GM23338 (cell line): Measurements from ENCODE around the gene NDUFA6. TPM values are rescaled to one million over a fixed set of nuclear protein-coding genes. Genes with fewer than 3 reads are reported as not detected.

Experiments used
- polyA plus RNA-seq: library from polyadenylated mRNA; unstranded; fragments of >200 nt; fragmentation: Nextera tagmentation; extraction: Ambion mirVana; gene quantifications from 2 replicates; pipeline ENCODE4 v1.2.1, GENCODE V29; 2016
- small RNA-seq: library from RNA; depleted of rRNA; stranded (forward); fragments of <200 nt; gene quantifications from one replicate; pipeline ENCODE3, GENCODE V24; 2014; ENCODE audit warnings: low replicate concordance
- total RNA-seq: library from RNA; depleted of rRNA; stranded (reverse); fragments of >200 nt; shearing (Covaris generic); gene quantifications from 2 replicates; pipeline ENCODE4 v1.2.3, GENCODE V29; 2014; rRNA removed

NDUFA6 gene
- total and polyA plus RNA-seq, 2 experiments from 2014 or later: 69.8 to 433 TPM

Small RNA genes within 50 kb of the gene (small RNA-seq; reads per million reads assigned to genes)
- 0.07 reads per million for gene SNORD13P1

Other genes starting within 250 kb of the NDUFA6 start
- 0.62 and 5.1 TPM in 2 replicates for gene SHISA8, start 175.7 kb downstream of the NDUFA6 start, total RNA-seq
- gene SHISA8, start 175.7 kb downstream of the NDUFA6 start, polyA plus RNA-seq: 0.21 TPM in 1 of 2 replicates, not detected in the other
- 0.97 and 1.7 TPM in 2 replicates for gene TNFRSF13C, start 164.0 kb downstream of the NDUFA6 start, total RNA-seq
- 0.75 and 1.0 TPM in 2 replicates for gene TNFRSF13C, start 164.0 kb downstream of the NDUFA6 start, polyA plus RNA-seq
- gene CENPM, start 143.6 kb downstream of the NDUFA6 start, total RNA-seq: 40.0 and 61.6 TPM in 2 replicates
- gene CENPM, start 143.6 kb downstream of the NDUFA6 start, polyA plus RNA-seq: 50.0 and 51.1 TPM in 2 replicates
- gene SEPTIN3, start 121.3 kb downstream of the NDUFA6 start, total RNA-seq: 28.4 and 30.7 TPM in 2 replicates
- 16.4 and 19.4 TPM in 2 replicates for gene SEPTIN3, start 121.3 kb downstream of the NDUFA6 start, polyA plus RNA-seq
- 0.14 and 0.39 TPM in 2 replicates for gene WBP2NL, start 92.0 kb downstream of the NDUFA6 start, total RNA-seq
- not detected in 2 replicates for gene WBP2NL, start 92.0 kb downstream of the NDUFA6 start, polyA plus RNA-seq
- gene NAGA, start 20.0 kb downstream of the NDUFA6 start, total RNA-seq: 17.8 and 21.4 TPM in 2 replicates
- 6.3 and 6.6 TPM in 2 replicates for gene NAGA, start 20.0 kb downstream of the NDUFA6 start, polyA plus RNA-seq
- gene PHETA2, start 16.5 kb downstream of the NDUFA6 start, total RNA-seq: 5.9 and 7.6 TPM in 2 replicates
- gene PHETA2, start 16.5 kb downstream of the NDUFA6 start, polyA plus RNA-seq: 3.8 and 4.5 TPM in 2 replicates
- 4.9 and 5.2 TPM in 2 replicates for gene SMDT1, start 11.1 kb downstream of the NDUFA6 start, total RNA-seq
- gene SMDT1, start 11.1 kb downstream of the NDUFA6 start, polyA plus RNA-seq: 95.1 and 97.9 TPM in 2 replicates
- gene CYP2D6, start 40.0 kb upstream of the NDUFA6 start, total RNA-seq: 0.27 and 1.3 TPM in 2 replicates
- 0.56 and 1.2 TPM in 2 replicates for gene CYP2D6, start 40.0 kb upstream of the NDUFA6 start, polyA plus RNA-seq
- 57.5 and 68.7 TPM in 2 replicates for gene TCF20, start 179.9 kb upstream of the NDUFA6 start, total RNA-seq
- gene TCF20, start 179.9 kb upstream of the NDUFA6 start, polyA plus RNA-seq: 6.4 and 6.6 TPM in 2 replicates